ENCODE results near the gene SPPL3. TPM values are rescaled to one million over a fixed set of nuclear protein-coding genes. Genes with fewer than 3 reads are reported as not detected.

SPPL3 gene
- total RNA-seq, 4 donors from 2014 or later = 25.5 to 30.4 (median 29.0) TPM

DNA sequence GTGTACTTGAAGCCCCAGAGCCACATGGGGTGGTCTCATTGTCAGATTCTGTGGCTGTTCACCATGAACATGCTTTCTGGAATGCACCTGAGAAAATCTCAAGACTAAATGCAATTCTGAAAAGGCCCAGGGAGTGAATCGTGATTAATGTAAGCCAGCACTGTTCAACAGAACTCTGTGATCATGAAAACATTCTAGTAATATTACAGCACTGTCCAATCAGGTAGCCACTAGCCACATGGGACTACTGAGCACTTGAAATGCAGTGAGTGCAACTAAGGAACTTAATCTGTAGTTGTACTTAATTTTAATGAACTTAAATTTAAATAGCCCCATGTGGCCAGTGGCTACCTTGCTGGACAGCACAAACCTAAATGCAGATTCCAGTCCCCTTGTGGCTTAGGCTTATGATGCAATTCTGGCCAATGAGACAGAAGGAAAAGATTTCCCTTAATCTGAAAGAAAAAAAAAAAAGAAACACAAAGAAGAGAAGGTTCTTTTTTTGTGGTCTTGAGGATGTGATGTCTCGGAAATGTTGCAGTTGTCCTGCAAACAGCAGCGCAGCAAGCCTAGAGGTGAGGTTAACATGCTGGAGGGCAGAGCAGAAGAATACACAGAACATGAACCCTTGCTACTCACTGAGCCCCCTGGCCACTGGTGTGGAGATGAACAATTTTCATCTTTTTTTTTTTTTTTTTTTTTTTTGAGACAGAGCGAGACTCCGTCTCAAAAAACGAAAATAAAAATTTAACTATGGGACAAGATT is 48.2 kb downstream of the SPPL3 start:
- Histone ChIP-seq H3K27me3 (no peaks in the 10 kb centered on the region), H3K36me3 (peaks cover 0 to 9% (median 0%) of the 10 kb centered on the region in 3 donors), H3K9me3 (peaks cover 0 to 16% (median 3%) of the 10 kb centered on the region in 4 donors), H3K27ac (peak overlapping the region in 1 of 4 donors; percentile 9), H3K4me3 (no peak overlapping the region), H3K4me1 (peaks cover 0 to 50% (median 12%) of the 10 kb centered on the region in 4 donors)
- WGBS, 2 donors = 71 to 79% methylated on average over 6 of the region's 6 CpGs
- TF ChIP-seq POLR2A (IDR thresholded peaks at IDR 0.05) (no peak), EP300 (IDR thresholded peaks at IDR 0.05) (no peak)
- no peak for DNase-seq (ENCODE audit: low spot score in 2 of 2)

DNA sequence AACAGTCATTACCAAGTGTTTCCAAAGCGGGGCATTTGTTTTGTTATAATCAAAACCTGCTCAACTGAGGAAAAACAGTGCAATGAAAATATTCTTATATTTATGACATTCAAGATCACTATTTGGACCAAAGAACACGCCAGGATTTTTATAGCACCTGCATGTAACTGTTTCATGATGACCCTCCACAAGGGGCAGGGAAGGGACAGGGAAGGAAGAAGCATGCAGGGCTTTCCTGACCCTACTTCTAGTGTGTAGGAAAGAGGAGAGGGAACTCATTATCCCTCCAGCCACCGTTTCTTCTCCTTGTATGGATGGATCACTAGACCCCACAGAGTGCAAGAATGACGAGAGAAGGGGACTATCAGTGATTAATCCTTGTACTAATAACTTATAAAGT is 49.4 kb downstream of the SPPL3 start:
- peaks cover 0 to 4% (median 0%) of the 10 kb centered on the region in 3 donors for H3K36me3 ChIP-seq
- H3K27ac ChIP-seq = no peak overlapping the region
- WGBS, 2 donors = 67 to 74% methylated on average over 4 of the region's 4 CpGs
- peaks cover 0 to 58% (median 14%) of the 10 kb centered on the region in 4 donors for H3K4me1 ChIP-seq
- no peaks in the 10 kb centered on the region for H3K27me3 ChIP-seq
- TF ChIP-seq, protein P1, sequence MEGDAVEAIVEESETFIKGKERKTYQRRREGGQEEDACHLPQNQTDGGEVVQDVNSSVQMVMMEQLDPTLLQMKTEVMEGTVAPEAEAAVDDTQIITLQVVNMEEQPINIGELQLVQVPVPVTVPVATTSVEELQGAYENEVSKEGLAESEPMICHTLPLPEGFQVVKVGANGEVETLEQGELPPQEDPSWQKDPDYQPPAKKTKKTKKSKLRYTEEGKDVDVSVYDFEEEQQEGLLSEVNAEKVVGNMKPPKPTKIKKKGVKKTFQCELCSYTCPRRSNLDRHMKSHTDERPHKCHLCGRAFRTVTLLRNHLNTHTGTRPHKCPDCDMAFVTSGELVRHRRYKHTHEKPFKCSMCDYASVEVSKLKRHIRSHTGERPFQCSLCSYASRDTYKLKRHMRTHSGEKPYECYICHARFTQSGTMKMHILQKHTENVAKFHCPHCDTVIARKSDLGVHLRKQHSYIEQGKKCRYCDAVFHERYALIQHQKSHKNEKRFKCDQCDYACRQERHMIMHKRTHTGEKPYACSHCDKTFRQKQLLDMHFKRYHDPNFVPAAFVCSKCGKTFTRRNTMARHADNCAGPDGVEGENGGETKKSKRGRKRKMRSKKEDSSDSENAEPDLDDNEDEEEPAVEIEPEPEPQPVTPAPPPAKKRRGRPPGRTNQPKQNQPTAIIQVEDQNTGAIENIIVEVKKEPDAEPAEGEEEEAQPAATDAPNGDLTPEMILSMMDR (IDR thresholded peaks at IDR 0.05) = no peak
- TF ChIP-seq EP300 (IDR thresholded peaks at IDR 0.05) (no peak), POLR2A (IDR thresholded peaks at IDR 0.05) (no peak)
- no peak overlapping the region for H3K4me3 ChIP-seq
- H3K9me3 ChIP-seq = peaks cover 0 to 16% (median 3%) of the 10 kb centered on the region in 4 donors
- no peak for DNase-seq (ENCODE audit: low spot score in 2 of 2)

- H3K36me3 ChIP-seq = peaks cover 0 to 3% (median 0%) of the 10 kb centered on the region in 3 donors
- no peaks in the 10 kb centered on the region for H3K27me3 ChIP-seq
- peaks cover 0 to 2% (median under 1%) of the 10 kb centered on the region in 4 donors for H3K9me3 ChIP-seq
- WGBS, 2 donors = 73 to 78% methylated on average over 3 of the region's 3 CpGs
- DNase-seq (ENCODE audit: low spot score in 2 of 2) = no peak
- no peak overlapping the region for H3K27ac ChIP-seq
- TF ChIP-seq POLR2A (IDR thresholded peaks at IDR 0.05) (no peak), EP300 (IDR thresholded peaks at IDR 0.05) (no peak)
- TF ChIP-seq, protein P1 (IDR thresholded peaks at IDR 0.05) = no peak
- peaks cover 0 to 68% (median 17%) of the 10 kb centered on the region in 4 donors for H3K4me1 ChIP-seq
- H3K4me3 ChIP-seq = no peak overlapping the region
Measured at GRCh38 chr12:120853188-120853587, 51.0 kb downstream of the SPPL3 start.

- TF ChIP-seq EP300 (IDR thresholded peaks at IDR 0.05) (no peak), POLR2A (IDR thresholded peaks at IDR 0.05) (no peak)
- no peak for DNase-seq (ENCODE audit: low spot score in 2 of 2)
- peaks cover 0 to 73% (median 27%) of the 10 kb centered on the region in 4 donors for H3K4me1 ChIP-seq
Measured at GRCh38 chr12:120851944-120852343, 52.2 kb downstream of the SPPL3 start.

GRCh38 chr12:120851444-120851843 is 52.7 kb downstream of the SPPL3 start:
- no peaks in the 10 kb centered on the region for H3K36me3 ChIP-seq
- no peaks in the 10 kb centered on the region for H3K27me3 ChIP-seq
- H3K9me3 ChIP-seq = no peaks in the 10 kb centered on the region
- TF ChIP-seq POLR2A (IDR thresholded peaks at IDR 0.05) (no peak), EP300 (IDR thresholded peaks at IDR 0.05) (no peak)
- TF ChIP-seq, protein P1 (IDR thresholded peaks at IDR 0.05) = no peak
- no peak for DNase-seq (ENCODE audit: low spot score in 2 of 2)
- WGBS, 2 donors = 81 to 85% methylated on average over 7 of the region's 7 CpGs
- H3K4me3 ChIP-seq = no peak overlapping the region
- no peak overlapping the region for H3K27ac ChIP-seq
- H3K4me1 ChIP-seq = peaks cover 0 to 73% (median 30%) of the 10 kb centered on the region in 4 donors

More at GRCh38 chr12:120851944-120852343, 52.2 kb downstream of the SPPL3 start:
- Histone ChIP-seq H3K36me3 (no peaks in the 10 kb centered on the region), H3K9me3 (no peaks in the 10 kb centered on the region), H3K27me3 (no peaks in the 10 kb centered on the region), H3K4me3 (no peak overlapping the region), H3K27ac (no peak overlapping the region)
- WGBS, 2 donors = 71 to 73% methylated on average over 4 of the region's 4 CpGs

- Histone ChIP-seq H3K27ac (peak overlapping the region in 2 of 4 donors; percentile 21 to 53), H3K4me3 (no peak overlapping the region), H3K36me3 (no peaks in the 10 kb centered on the region), H3K27me3 (no peaks in the 10 kb centered on the region), H3K9me3 (no peaks in the 10 kb centered on the region), H3K4me1 (peaks cover 0 to 73% (median 39%) of the 10 kb centered on the region in 4 donors)
- DNase-seq (ENCODE audit: low spot score in 2 of 2) = no peak
- TF ChIP-seq, protein P1 (IDR thresholded peaks at IDR 0.05) = no peak
- TF ChIP-seq EP300 (IDR thresholded peaks at IDR 0.05) (no peak), POLR2A (IDR thresholded peaks at IDR 0.05) (no peak)
- 60 to 63% methylated on average over 2 of the region's 2 CpGs for WGBS, 2 donors
Measured at GRCh38 chr12:120849765-120850164, 54.4 kb downstream of the SPPL3 start.

Measured in tibial nerve (tissue), 4 donors.